ENCODE measurements around the gene TBC1D20. TPM values are rescaled to one million over a fixed set of nuclear protein-coding genes. Genes with fewer than 3 reads are reported as not detected.

Gene TBC1D20, protein sequence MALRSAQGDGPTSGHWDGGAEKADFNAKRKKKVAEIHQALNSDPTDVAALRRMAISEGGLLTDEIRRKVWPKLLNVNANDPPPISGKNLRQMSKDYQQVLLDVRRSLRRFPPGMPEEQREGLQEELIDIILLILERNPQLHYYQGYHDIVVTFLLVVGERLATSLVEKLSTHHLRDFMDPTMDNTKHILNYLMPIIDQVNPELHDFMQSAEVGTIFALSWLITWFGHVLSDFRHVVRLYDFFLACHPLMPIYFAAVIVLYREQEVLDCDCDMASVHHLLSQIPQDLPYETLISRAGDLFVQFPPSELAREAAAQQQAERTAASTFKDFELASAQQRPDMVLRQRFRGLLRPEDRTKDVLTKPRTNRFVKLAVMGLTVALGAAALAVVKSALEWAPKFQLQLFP
- 30.9 to 34.8 TPM (median 34.1 TPM) in 5 replicates for total RNA-seq (2022; extraction: Qiagen RNA extraction; ENCODE audit: low read depth)

GRCh38 chr20:462199-462991 is at the start of gene TBC1D20:
TBC1D20 (minus strand) TSS chr20:462533; CDS start chr20:462405, 128 bp downstream.

GRCh38 chr20:407953-408842 is 54.1 kb downstream of the TBC1D20 start, which contains the start of gene RBCK1:
RBCK1 (plus strand) TSS chr20:408299; CDS start chr20:408758, 459 bp downstream.

Other genes starting within 250 kb of the TBC1D20 start
- gene DEFB129, start 235.3 kb downstream of the TBC1D20 start, total RNA-seq (2022; extraction: Qiagen RNA extraction; ENCODE audit: low read depth) = not detected in 5 replicates
- not detected in 5 replicates for gene DEFB132, start 204.8 kb downstream of the TBC1D20 start, total RNA-seq (2022; extraction: Qiagen RNA extraction; ENCODE audit: low read depth)
- gene C20orf96, start 171.8 kb downstream of the TBC1D20 start, total RNA-seq (2022; extraction: Qiagen RNA extraction; ENCODE audit: low read depth) = 11.2 to 13.4 TPM (median 12.2 TPM) in 5 replicates
- gene ZCCHC3, start 165.0 kb downstream of the TBC1D20 start, total RNA-seq (2022; extraction: Qiagen RNA extraction; ENCODE audit: low read depth) = 19.0 to 24.1 TPM (median 22.0 TPM) in 5 replicates
- 20.1 to 30.9 TPM (median 30.6 TPM) in 5 replicates for gene SOX12, start 137.0 kb downstream of the TBC1D20 start, total RNA-seq (2022; extraction: Qiagen RNA extraction; ENCODE audit: low read depth)
- gene NRSN2, start 115.4 kb downstream of the TBC1D20 start, total RNA-seq (2022; extraction: Qiagen RNA extraction; ENCODE audit: low read depth) = 54.0 to 68.2 TPM (median 62.2 TPM) in 5 replicates
- 39.1 to 53.6 TPM (median 50.4 TPM) in 5 replicates for gene TRIB3, start 81.8 kb downstream of the TBC1D20 start, total RNA-seq (2022; extraction: Qiagen RNA extraction; ENCODE audit: low read depth)
- gene RBCK1, start 54.2 kb downstream of the TBC1D20 start, total RNA-seq (2022; extraction: Qiagen RNA extraction; ENCODE audit: low read depth) = 101 to 145 TPM (median 138 TPM) in 5 replicates
- 130 to 164 TPM (median 159 TPM) in 5 replicates for gene CSNK2A1, start 81.3 kb upstream of the TBC1D20 start, total RNA-seq (2022; extraction: Qiagen RNA extraction; ENCODE audit: low read depth)
- not detected in 5 replicates for gene TCF15, start 147.8 kb upstream of the TBC1D20 start, total RNA-seq (2022; extraction: Qiagen RNA extraction; ENCODE audit: low read depth)
- gene SRXN1, start 190.7 kb upstream of the TBC1D20 start, total RNA-seq (2022; extraction: Qiagen RNA extraction; ENCODE audit: low read depth) = 266 to 333 TPM (median 278 TPM) in 5 replicates
- not detected in 5 replicates for gene SCRT2, start 213.3 kb upstream of the TBC1D20 start, total RNA-seq (2022; extraction: Qiagen RNA extraction; ENCODE audit: low read depth)

All from A549 treated with RU486 at 1 μM for 4 hours (cell line).